Transverse colon (tissue), 4 donors: ENCODE measurements around the gene OR4C6.

Source experiments
- CTCF ChIP-seq, 5 experiments: fragments of 200-600 bp in 3 of 5; fragments of 450-650 bp in 2 of 5; sonication (generic) in 3 of 5; IDR thresholded peaks; 1 replicate in 2 of 5; 2 replicates in 3 of 5; pipeline ENCODE4 v1.5.1; 2016 to 2017; ENCODE audit warnings: antibody characterized with exemption in 5 of 5, inconsistent platforms in 3 of 5, mild to moderate bottlenecking in 2 of 5, moderate library complexity in 1 of 5
- EP300 ChIP-seq: sonication (generic); formaldehyde crosslinking; IDR thresholded peaks from one replicate; pipeline ENCODE4 v1.6.1; 2017; ENCODE audit warnings: antibody characterized with exemption, low read depth
- POLR2AphosphoS5 ChIP-seq, 3 donors: sonication (generic); formaldehyde crosslinking; IDR thresholded peaks; one replicate each; pipeline ENCODE4 v1.6.1; 2016; ENCODE audit warnings: antibody characterized with exemption in 3 of 3

GRCh38 chr11:55648027-55648426 lies 14.0 kb upstream of the OR4C6 start, which contains the start of gene OR4S2:
- no peak for TF ChIP-seq CTCF (IDR thresholded peaks at IDR 0.05)
- TF ChIP-seq EP300, result no peak
- no peak for TF ChIP-seq POLR2AphosphoS5 (IDR thresholded peaks at IDR 0.05)
